ENCODE measurements around the gene XXYLT1. TPM values are rescaled to one million over a fixed set of nuclear protein-coding genes. Genes with fewer than 3 reads are reported as not detected.
"Not testable (repeated sequence)": the region's sequence is repeated elsewhere in the genome, so short reads cannot be mapped to it uniquely, and the experiment has no call there.

XXYLT1 gene
- total RNA-seq, 1 donor from 2014 or later, result 14.5 TPM

GRCh38 chr3:195302431-195302830, 31.5 kb upstream of the XXYLT1 start:
- Histone ChIP-seq H3K4me3 (no peak overlapping the region), H3K4me1 (no peaks in the 10 kb centered on the region), H3K27ac (no peak overlapping the region), H3K9me3 (no peaks in the 10 kb centered on the region), H3K36me3 (peaks cover 4 to 24% of the 10 kb centered on the region in 2 donors), H3K27me3 (no peaks in the 10 kb centered on the region)
- no peak for DNase-seq (ENCODE audit: extremely low spot score in 2 of 2)
- intact Hi-C loops (cut with DNase I), result no loop called here
- TF ChIP-seq CTCF (IDR thresholded peaks at IDR 0.05) (no peak), POLR2AphosphoS5 (IDR thresholded peaks at IDR 0.05; ENCODE audit: insufficient read depth in 1 of 2, low read depth in 1 of 2) (no peak), POLR2A (IDR thresholded peaks at IDR 0.05) (no peak)

- no peaks in the 10 kb centered on the region for H3K27me3 ChIP-seq
- no peaks in the 10 kb centered on the region for H3K4me1 ChIP-seq
- no peaks in the 10 kb centered on the region for H3K9me3 ChIP-seq
- no peak overlapping the region for H3K4me3 ChIP-seq
- no peak overlapping the region for H3K27ac ChIP-seq
- no peak for DNase-seq (ENCODE audit: extremely low spot score in 2 of 2)
- no peak for TF ChIP-seq CTCF (IDR thresholded peaks at IDR 0.05)
- TF ChIP-seq POLR2A (IDR thresholded peaks at IDR 0.05), result no peak
- no peak for TF ChIP-seq POLR2AphosphoS5 (IDR thresholded peaks at IDR 0.05; ENCODE audit: insufficient read depth in 1 of 2, low read depth in 1 of 2)
- peaks cover 4 to 47% of the 10 kb centered on the region in 2 donors for H3K36me3 ChIP-seq
- intact Hi-C loops (cut with DNase I), result no loop called here
Measured at GRCh38 chr3:195297446-195297845, 26.5 kb upstream of the XXYLT1 start.

- intact Hi-C loops (cut with DNase I), result no loop called here
- no peaks in the 10 kb centered on the region for H3K4me1 ChIP-seq
- no peak overlapping the region for H3K27ac ChIP-seq
- H3K9me3 ChIP-seq, result no peaks in the 10 kb centered on the region
- H3K27me3 ChIP-seq, result no peaks in the 10 kb centered on the region
- no peak for DNase-seq (ENCODE audit: extremely low spot score in 2 of 2)
- no peak overlapping the region for H3K4me3 ChIP-seq
- TF ChIP-seq POLR2AphosphoS5 (IDR thresholded peaks at IDR 0.05; ENCODE audit: insufficient read depth in 1 of 2, low read depth in 1 of 2), result no peak
- no peak for TF ChIP-seq POLR2A (IDR thresholded peaks at IDR 0.05)
- TF ChIP-seq CTCF (IDR thresholded peaks at IDR 0.05), result no peak
- peaks cover 0 to 44% of the 10 kb centered on the region in 2 donors for H3K36me3 ChIP-seq
Measured at GRCh38 chr3:195296662-195297061, 25.7 kb upstream of the XXYLT1 start.

- Histone ChIP-seq H3K36me3 (peaks cover 0 to 47% of the 10 kb centered on the region in 2 donors), H3K27me3 (no peaks in the 10 kb centered on the region), H3K27ac (no peak overlapping the region), H3K4me3 (no peak overlapping the region), H3K9me3 (no peaks in the 10 kb centered on the region), H3K4me1 (no peaks in the 10 kb centered on the region)
- intact Hi-C loops (cut with DNase I), result no loop called here
- DNase-seq (ENCODE audit: extremely low spot score in 2 of 2), result no peak
- TF ChIP-seq POLR2AphosphoS5 (IDR thresholded peaks at IDR 0.05; ENCODE audit: insufficient read depth in 1 of 2, low read depth in 1 of 2), result no peak
- TF ChIP-seq CTCF (IDR thresholded peaks at IDR 0.05), result no peak
- TF ChIP-seq POLR2A (IDR thresholded peaks at IDR 0.05), result no peak
Measured at GRCh38 chr3:195291121-195291520, 20.2 kb upstream of the XXYLT1 start.

GRCh38 chr3:195290643-195291042, 19.7 kb upstream of the XXYLT1 start:
- intact Hi-C loops (cut with DNase I); DNase-seq (ENCODE audit: extremely low spot score in 2 of 2); H3K9me3 ChIP-seq; H3K4me3 ChIP-seq; H3K27ac ChIP-seq; H3K27me3 ChIP-seq; H3K4me1 ChIP-seq: not testable (repeated sequence)
- peaks cover 0 to 50% of the 10 kb centered on the region in 2 donors for H3K36me3 ChIP-seq

Data from vagina (tissue), 2 donors.